ENCODE measurements around the gene HTT-AS. TPM values are rescaled to one million over a fixed set of nuclear protein-coding genes. Genes with fewer than 3 reads are reported as not detected.
"Not testable (repeated sequence)": the region's sequence is repeated elsewhere in the genome, so short reads cannot be mapped to it uniquely, and the experiment has no call there.

The HTT-AS gene
- total and polyA plus RNA-seq, 10 donors: not detected

GRCh38 chr4:3107271-3107670, 32.9 kb upstream of the HTT-AS start:
- 92 to 98% (median 94%) methylated on average over 5 of the region's 5 CpGs for WGBS, 5 donors
- TF ChIP-seq POLR2AphosphoS5 (IDR thresholded peaks at IDR 0.05) (no peak), POLR2A (IDR thresholded peaks at IDR 0.05) (no peak), CTCF (IDR thresholded peaks at IDR 0.05 in 8 of 11, conservative IDR thresholded peaks at IDR 0.05 in 3 of 11) (no peak)
- intact Hi-C loops (cut with DNase I; ENCODE audit: low total_unique reads): loop anchor here (10.0 kb wide), 1 partner anchor 338 kb away; the partner anchor contains the start of gene HGFAC
- Histone ChIP-seq H3K4me3 (no peak overlapping the region), H3K27ac (peak overlapping the region in 3 of 8 donors; percentile 12 to 42 (median 22)), H3K9me3 (no peaks in the 10 kb centered on the region), H3K27me3 (replicated peaks in 1 of 7) (no peaks in the 10 kb centered on the region), H3K4me1 (peaks cover 4 to 43% (median 14%) of the 10 kb centered on the region in 6 donors), H3K36me3 (peaks cover 0 to 94% (median 57%) of the 10 kb centered on the region in 6 donors)
- DNase-seq: no peak

GRCh38 chr4:3106339-3107186, 32.2 kb upstream of the HTT-AS start:
- 1 to 4% (median 3%) methylated on average over 7 of the region's 7 CpGs for WGBS, 5 donors
- Histone ChIP-seq H3K4me3 (no peak overlapping the region), H3K4me1 (peaks cover 4 to 39% (median 14%) of the 10 kb centered on the region in 6 donors), H3K27ac (peak overlapping the region in 2 of 8 donors; percentile 22 to 42), H3K27me3 (replicated peaks in 1 of 7) (no peaks in the 10 kb centered on the region), H3K36me3 (peaks cover 0 to 94% (median 60%) of the 10 kb centered on the region in 6 donors), H3K9me3 (no peaks in the 10 kb centered on the region)
- intact Hi-C loops (cut with DNase I; ENCODE audit: low total_unique reads): loop anchor here (10.0 kb wide), 1 partner anchor 338 kb away; the partner anchor contains the start of gene HGFAC
- no peak for TF ChIP-seq POLR2A (IDR thresholded peaks at IDR 0.05)
- TF ChIP-seq CTCF (IDR thresholded peaks at IDR 0.05 in 8 of 11, conservative IDR thresholded peaks at IDR 0.05 in 3 of 11): peak; percentile 89 to 99 (median 96)
- peak; percentile 61 to 73 (median 69) for TF ChIP-seq POLR2AphosphoS5 (IDR thresholded peaks at IDR 0.05)
- peak; percentile 94 for DNase-seq

- Histone ChIP-seq H3K4me1 (no peaks in the 10 kb centered on the region), H3K27me3 (replicated peaks in 1 of 7) (no peaks in the 10 kb centered on the region), H3K9me3 (no peaks in the 10 kb centered on the region), H3K36me3 (peaks cover 0 to 90% (median 41%) of the 10 kb centered on the region in 6 donors), H3K27ac (no peak overlapping the region), H3K4me3 (no peak overlapping the region)
- WGBS, 5 donors: 82 to 97% (median 90%) methylated on average over 2 of the region's 2 CpGs
- intact Hi-C loops (cut with DNase I; ENCODE audit: low total_unique reads): no loop called here
- TF ChIP-seq POLR2A (IDR thresholded peaks at IDR 0.05): no peak
- no peak for TF ChIP-seq CTCF (IDR thresholded peaks at IDR 0.05 in 8 of 11, conservative IDR thresholded peaks at IDR 0.05 in 3 of 11)
- TF ChIP-seq POLR2AphosphoS5 (IDR thresholded peaks at IDR 0.05): no peak
- DNase-seq: no peak
These were observed 24.0 kb upstream of the HTT-AS start for GRCh38 chr4:3098346-3098745.

- H3K4me1 ChIP-seq: peaks cover 0 to 6% (median 0%) of the 10 kb centered on the region in 6 donors
- intact Hi-C loops (cut with DNase I; ENCODE audit: low total_unique reads): no loop called here
- no peak overlapping the region for H3K4me3 ChIP-seq
- WGBS, 5 donors: 91 to 99% (median 95%) methylated on average over 3 of the region's 3 CpGs
- DNase-seq: no peak
- H3K9me3 ChIP-seq: no peaks in the 10 kb centered on the region
- TF ChIP-seq CTCF (IDR thresholded peaks at IDR 0.05 in 8 of 11, conservative IDR thresholded peaks at IDR 0.05 in 3 of 11) (no peak), POLR2A (IDR thresholded peaks at IDR 0.05) (no peak), POLR2AphosphoS5 (IDR thresholded peaks at IDR 0.05) (no peak)
- H3K36me3 ChIP-seq: peaks cover 0 to 90% (median 30%) of the 10 kb centered on the region in 6 donors
- H3K27me3 ChIP-seq (replicated peaks in 1 of 7): no peaks in the 10 kb centered on the region
- no peak overlapping the region for H3K27ac ChIP-seq
These were observed 21.9 kb upstream of the HTT-AS start for GRCh38 chr4:3096202-3096601.

GRCh38 chr4:3094701-3095100, 20.4 kb upstream of the HTT-AS start:
- H3K27ac ChIP-seq; H3K4me1 ChIP-seq; H3K9me3 ChIP-seq; DNase-seq; H3K4me3 ChIP-seq; intact Hi-C loops (cut with DNase I; ENCODE audit: low total_unique reads); H3K27me3 ChIP-seq (replicated peaks in 1 of 7): not testable (repeated sequence)
- peaks cover 0 to 90% (median 22%) of the 10 kb centered on the region in 6 donors for H3K36me3 ChIP-seq
- WGBS, 5 donors: 90 to 100% (median 98%) methylated on average over 6 to 28 of the region's 28 CpGs
